ENCODE results near the gene GRM2.

Gene GRM2

GRCh38 chr3:51705276-51706020 is 1.4 kb upstream of the GRM2 start:
- DNase-seq (ENCODE audit: low spot score), result no peak

GRCh38 chr3:51706021-51706485 is 815 bp upstream of the GRM2 start:
- DNase-seq (ENCODE audit: low spot score), result no peak

- DNase-seq (ENCODE audit: low spot score), result no peak
Observed at GRCh38 chr3:51708216-51708845, 1.5 kb downstream of the GRM2 start.

GRCh38 chr3:51709004-51709420 is 2.1 kb downstream of the GRM2 start:
- DNase-seq (ENCODE audit: low spot score), result no peak

- no peak for DNase-seq (ENCODE audit: low spot score)
Observed at GRCh38 chr3:51709675-51710074, 2.8 kb downstream of the GRM2 start.

GRCh38 chr3:51710631-51711351 is 3.9 kb downstream of the GRM2 start:
- no peak for DNase-seq (ENCODE audit: low spot score)

GRCh38 chr3:51711352-51712037 is 4.6 kb downstream of the GRM2 start:
- DNase-seq (ENCODE audit: low spot score), result peak; percentile 1

- no peak for DNase-seq (ENCODE audit: low spot score)
Observed at GRCh38 chr3:51712038-51712420, 5.2 kb downstream of the GRM2 start.

GRCh38 chr3:51712511-51712931 is 5.7 kb downstream of the GRM2 start:
- DNase-seq (ENCODE audit: low spot score), result peak; percentile 1

- no peak for DNase-seq (ENCODE audit: low spot score)
Observed at GRCh38 chr3:51712963-51713362, 6.1 kb downstream of the GRM2 start.

- peak; percentile 4 for DNase-seq (ENCODE audit: low spot score)
Observed at GRCh38 chr3:51715231-51715976, 8.5 kb downstream of the GRM2 start.

- DNase-seq (ENCODE audit: low spot score), result no peak
Observed at GRCh38 chr3:51715977-51716294, 9.1 kb downstream of the GRM2 start.

- no peak for DNase-seq (ENCODE audit: low spot score)
Observed at GRCh38 chr3:51716805-51717204, 9.9 kb downstream of the GRM2 start.

- no peak for DNase-seq (ENCODE audit: low spot score)
Observed at GRCh38 chr3:51717446-51717845, 10.6 kb downstream of the GRM2 start.

GRCh38 chr3:51717947-51718346 is 11.1 kb downstream of the GRM2 start:
- DNase-seq (ENCODE audit: low spot score), result peak; percentile 3

- peak; percentile 77 for DNase-seq (ENCODE audit: low spot score)
Observed at GRCh38 chr3:51718547-51719409, 11.9 kb downstream of the GRM2 start.

- DNase-seq (ENCODE audit: low spot score), result peak; percentile 4
Observed at GRCh38 chr3:51719410-51720025, 12.7 kb downstream of the GRM2 start.

GRCh38 chr3:51720292-51721061 is 13.6 kb downstream of the GRM2 start:
- DNase-seq (ENCODE audit: low spot score), result no peak

GRCh38 chr3:51721062-51721745 is 14.3 kb downstream of the GRM2 start:
- no peak for DNase-seq (ENCODE audit: low spot score)
